NOMO-1 treated with DMSO at 0.1 percent for 48 hours (cell line): ENCODE results near the gene JUNB.
"Not testable (repeated sequence)": the region's sequence is repeated elsewhere in the genome, so short reads cannot be mapped to it uniquely, and the experiment has no call there.

Source experiments
- DNase-seq: peaks from one replicate; lab custom pipeline; 2025; ENCODE audit not compliant: unreplicated experiment; lab: John Stamatoyannopoulos, UW

JUNB gene

GRCh38 chr19:12788682-12789097 lies 2.6 kb upstream of the JUNB start:
- peak; percentile 24 for DNase-seq

GRCh38 chr19:12789098-12789903 lies 2.0 kb upstream of the JUNB start:
- peak; percentile 36 for DNase-seq

- peak; percentile 96 for DNase-seq
Observed at GRCh38 chr19:12789904-12790619, 1.2 kb upstream of the JUNB start.

GRCh38 chr19:12790628-12791344 lies 500 bp upstream of the JUNB start:
- DNase-seq = peak; percentile 24

- DNase-seq = peak; percentile 76
Observed at GRCh38 chr19:12792051-12792852, 966 bp downstream of the JUNB start.

- DNase-seq = no peak
Observed at GRCh38 chr19:12792853-12793289, 1.6 kb downstream of the JUNB start.

- DNase-seq = peak; percentile 84
Observed at GRCh38 chr19:12793290-12794195, 2.3 kb downstream of the JUNB start.

- peak; percentile 35 for DNase-seq
Observed at GRCh38 chr19:12794196-12794941, 3.1 kb downstream of the JUNB start.

GRCh38 chr19:12794971-12795381 lies 3.7 kb downstream of the JUNB start:
- DNase-seq = no peak

GRCh38 chr19:12796146-12797071 lies 5.1 kb downstream of the JUNB start:
- peak; percentile 66 for DNase-seq

GRCh38 chr19:12797141-12797587 lies 5.9 kb downstream of the JUNB start:
- DNase-seq = no peak

- DNase-seq = not testable (repeated sequence)
Observed at GRCh38 chr19:12797607-12798006, 6.3 kb downstream of the JUNB start.

- DNase-seq = no peak
Observed at GRCh38 chr19:12799742-12800465, 8.6 kb downstream of the JUNB start.

GRCh38 chr19:12800466-12800770 lies 9.1 kb downstream of the JUNB start:
- DNase-seq = no peak

- DNase-seq = no peak
Observed at GRCh38 chr19:12800923-12801465, 9.7 kb downstream of the JUNB start.

- DNase-seq = peak; percentile 66
Observed at GRCh38 chr19:12801466-12802266, 10.4 kb downstream of the JUNB start, which contains the start of the genes PRDX2 and THSD8. Gene PRDX2 (minus strand): TSS chr19:12801800. CDS start chr19:12801261, 539 bp downstream. Gene THSD8 (plus strand): TSS chr19:12802069. CDS start chr19:12802072, 3 bp downstream.
